ENCODE measurements around the gene TM7SF2.

DNA sequence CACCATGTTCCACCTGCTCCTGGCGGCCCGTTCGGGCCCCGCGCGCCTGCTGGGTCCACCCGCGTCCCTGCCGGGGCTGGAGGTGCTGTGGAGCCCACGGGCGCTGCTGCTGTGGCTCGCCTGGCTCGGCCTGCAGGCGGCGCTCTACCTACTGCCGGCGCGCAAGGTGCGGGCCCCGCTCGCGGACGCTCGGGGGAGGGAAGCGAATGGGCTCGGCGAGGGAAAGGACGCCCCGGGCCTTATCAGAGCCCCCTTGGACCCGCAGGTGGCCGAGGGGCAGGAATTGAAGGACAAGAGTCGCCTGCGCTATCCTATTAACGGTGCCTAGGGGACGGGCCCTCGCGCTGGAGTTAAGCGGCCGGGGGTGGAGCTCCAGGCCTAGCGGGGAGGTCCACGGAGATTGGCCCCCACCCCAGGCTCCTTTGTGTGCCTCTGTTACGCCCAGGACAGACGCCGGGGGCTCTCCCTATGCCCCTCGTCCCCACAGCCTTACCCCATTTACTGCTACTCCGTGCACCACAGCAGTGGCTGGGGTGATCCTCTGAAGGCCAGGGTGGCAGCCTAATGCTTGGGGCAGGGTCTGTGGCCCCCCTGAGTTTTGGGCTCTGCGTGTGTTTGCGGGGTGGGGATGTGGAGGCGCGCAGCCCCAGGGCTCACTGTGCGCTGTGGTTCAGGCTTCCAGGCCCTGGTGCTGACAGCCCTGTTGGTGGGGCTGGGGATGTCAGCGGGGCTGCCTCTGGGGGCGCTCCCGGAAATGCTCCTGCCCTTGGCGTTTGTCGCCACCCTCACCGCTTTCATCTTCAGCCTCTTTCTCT is 1.1 kb downstream of the TM7SF2 start:
- TF ChIP-seq POLR2A (IDR thresholded peaks at IDR 0.05; ENCODE audit: low read depth, low read length): no peak; the same call in 1 of the 2 replicates
- TF ChIP-seq TAF1 (IDR thresholded peaks at IDR 0.05; ENCODE audit: borderline replicate concordance, low read depth, low read length): no peak
